Measurements from ENCODE around the gene GCSAM.

GCSAM gene

DNA sequence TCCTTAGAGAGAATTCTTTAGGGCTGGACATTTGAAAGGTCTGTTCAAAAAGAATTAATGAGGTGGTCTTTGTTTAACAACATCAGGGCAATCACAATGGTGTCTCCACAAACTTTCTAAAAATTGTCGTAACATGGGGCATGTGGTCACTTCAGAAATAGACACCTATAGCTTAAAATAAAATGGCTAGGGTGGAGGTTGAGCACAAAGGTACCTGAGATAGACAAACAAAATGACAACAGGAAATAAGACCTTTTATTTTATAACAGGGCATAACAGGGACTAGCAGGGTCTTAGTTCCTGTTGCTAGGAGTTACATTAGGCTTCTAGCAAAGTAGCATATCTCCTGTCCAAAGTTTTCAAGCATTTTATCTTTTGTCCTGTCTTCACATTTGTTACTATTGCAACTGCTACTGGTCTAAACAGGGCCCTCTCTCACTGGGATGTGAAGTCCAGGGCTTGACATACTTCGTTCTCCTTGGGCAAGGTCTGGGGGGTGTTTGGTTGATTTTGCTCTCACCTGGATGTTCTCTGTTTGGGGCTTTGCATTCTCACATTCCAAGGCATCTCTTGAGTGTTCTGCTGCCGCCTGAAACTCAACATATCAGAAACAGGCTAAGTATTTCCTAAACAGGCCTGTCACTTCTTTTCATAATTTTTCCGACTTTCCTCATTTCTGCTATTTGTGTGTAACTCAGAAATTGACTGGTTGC lies 3.0 kb downstream of the GCSAM start:
- no peak for DNase-seq (ENCODE audit: low read depth)

DNA sequence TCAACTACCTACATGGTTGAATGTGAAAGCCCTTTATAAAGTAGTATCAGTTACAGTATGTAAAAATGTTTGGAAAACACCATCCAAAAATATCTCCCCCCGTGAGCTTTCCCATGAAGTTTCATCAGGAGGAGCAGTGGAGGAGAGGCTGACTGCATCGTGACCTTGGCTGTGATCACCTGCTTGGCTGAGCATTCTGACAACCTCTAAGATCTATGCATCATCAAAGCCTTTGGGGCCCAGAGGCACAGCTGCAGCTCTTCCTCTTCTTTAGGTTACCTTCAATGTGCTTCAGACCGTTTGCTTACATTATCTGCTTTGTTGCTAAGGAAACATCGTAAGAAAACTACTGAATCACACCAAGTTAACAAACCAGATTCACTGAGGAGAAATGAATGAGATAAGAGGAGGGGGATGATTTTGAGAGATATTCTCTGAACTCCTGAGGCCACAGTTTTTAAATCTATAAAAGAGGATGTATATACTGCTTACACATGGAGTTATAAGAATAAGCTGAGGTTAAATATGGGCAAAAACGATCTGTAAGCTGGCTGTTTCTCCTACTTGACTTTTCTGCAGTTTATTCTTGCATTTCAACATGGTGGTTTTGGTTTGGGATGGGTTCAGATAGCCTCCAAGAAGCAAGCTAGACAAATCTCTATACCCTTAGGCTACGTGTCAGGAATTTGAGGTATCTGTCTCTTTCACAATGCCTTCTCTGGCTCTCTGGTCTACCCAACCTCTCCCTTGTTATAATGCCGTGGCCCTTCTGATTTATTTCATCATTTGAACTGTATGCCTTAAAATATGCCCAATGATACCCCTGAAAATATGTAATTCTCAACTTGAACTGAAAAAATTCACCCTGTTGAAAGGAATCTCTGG lies 4.0 kb downstream of the GCSAM start:
- DNase-seq (ENCODE audit: low read depth) = no peak

DNA sequence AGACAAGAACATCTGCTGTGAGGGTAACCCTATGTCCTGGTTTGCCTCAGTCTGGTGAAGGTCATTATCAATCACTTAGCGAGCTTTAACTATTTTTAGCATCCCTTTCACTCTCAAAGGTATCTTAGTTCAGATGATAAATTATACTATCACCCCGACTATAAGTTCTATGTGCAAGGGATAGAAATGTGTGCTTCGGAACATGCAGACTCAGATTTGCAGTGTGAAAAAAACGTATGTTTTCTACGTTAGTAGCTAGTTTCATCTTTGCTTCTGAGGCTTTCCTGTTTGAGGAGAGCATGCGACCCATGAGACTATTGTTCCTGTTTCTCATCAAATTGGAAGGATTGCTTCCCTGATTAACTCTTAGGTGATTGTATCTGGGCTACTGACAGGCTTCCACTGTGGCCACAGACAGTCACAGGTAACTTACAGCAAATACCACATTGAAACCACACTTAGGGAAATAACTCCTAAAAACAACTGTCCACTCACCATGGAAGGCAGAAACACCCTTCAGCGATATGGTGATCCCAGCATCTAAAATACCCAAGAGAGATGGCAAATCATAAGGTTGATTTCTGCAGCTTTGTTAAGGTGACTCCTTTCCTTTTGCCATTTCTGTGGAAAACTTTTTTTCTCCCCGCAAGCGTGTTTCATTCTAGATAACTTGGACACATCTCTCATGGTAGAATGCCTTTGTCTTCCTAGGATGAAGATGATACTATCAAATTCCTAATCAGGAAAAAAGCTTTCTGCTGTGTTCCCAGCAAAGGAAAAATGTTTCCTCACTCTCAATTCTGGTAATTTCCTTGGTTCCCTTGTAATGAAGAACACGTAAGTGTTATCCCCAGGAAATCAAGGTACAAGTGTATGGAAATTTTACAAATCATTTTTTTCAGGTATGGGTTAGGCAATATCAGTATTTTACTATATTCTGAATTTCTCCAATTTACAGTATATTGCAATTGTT lies 5.2 kb downstream of the GCSAM start:
- no peak for DNase-seq (ENCODE audit: low read depth)

DNA sequence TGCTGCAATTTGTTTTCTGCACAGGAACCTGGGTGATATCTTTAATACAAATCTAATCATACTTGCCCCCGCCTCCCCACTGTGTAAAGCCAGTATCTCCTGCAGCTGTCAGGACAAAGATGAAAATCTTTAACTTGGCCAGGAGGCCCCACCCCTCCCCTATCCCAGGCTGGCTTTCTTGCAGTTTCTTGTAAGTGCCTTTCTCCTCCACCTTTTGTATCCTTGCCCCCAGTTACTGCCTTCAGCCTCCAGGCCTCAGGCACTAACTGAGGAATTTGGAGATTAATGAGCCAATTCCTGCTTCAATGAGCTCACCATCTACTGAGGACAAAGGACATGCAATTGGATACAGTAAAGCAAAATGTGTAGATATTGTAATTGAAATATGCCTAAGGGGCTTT lies 6.5 kb downstream of the GCSAM start:
- no peak for DNase-seq (ENCODE audit: low read depth)

DNA sequence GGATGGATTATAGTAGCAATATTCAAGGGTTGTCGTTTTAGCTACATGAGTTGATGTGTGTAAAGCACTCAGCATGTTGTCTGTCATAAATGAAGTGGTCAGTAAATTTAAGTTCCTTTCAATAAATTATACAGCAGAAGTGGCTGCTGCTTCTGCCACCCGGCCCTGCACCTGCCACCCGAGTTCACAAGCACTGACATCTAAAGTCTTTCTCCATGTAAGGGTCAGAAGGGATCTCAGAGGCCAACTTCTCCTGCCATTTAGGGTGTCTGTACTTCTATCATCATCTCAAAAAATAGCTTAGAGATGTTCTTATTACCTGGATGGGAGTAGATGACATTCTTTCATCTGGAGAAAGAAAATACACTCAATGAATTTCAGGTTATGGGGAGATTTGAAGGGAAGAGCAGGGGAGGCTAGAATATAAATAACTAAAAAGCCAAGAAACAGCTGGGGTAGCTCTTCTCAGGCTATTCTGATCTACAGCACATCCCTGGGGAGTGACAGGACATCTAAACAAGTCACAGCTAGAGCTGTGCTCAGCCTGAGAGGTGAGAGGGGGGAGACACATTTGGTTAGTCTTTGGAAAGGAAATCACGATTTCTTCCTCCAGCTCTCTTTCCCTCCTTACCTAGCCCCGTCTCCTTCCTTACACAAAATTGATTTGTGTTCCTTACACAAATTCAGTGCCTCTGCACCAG lies 8.0 kb downstream of the GCSAM start:
- DNase-seq (ENCODE audit: low read depth) = no peak

DNA sequence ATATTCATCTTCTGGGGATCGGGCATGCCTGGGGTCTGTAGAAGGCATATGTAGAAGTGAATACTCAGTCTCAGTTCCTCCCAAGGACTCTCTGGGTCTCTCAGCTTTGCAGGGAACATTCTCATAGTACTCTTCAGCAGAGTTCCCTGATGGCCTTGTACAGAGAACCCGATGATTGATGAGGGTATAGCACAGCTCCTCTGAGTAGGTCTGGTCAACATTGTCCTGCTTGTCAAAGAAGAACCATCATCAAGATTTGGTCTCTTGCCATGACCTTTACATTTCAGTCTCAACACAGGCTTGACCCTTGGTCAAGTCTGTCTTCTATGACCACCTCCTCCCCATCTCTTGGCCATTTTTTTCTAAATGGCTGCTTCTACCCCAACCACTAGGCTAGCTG lies 9.5 kb downstream of the GCSAM start:
- DNase-seq (ENCODE audit: low read depth) = no peak

DNA sequence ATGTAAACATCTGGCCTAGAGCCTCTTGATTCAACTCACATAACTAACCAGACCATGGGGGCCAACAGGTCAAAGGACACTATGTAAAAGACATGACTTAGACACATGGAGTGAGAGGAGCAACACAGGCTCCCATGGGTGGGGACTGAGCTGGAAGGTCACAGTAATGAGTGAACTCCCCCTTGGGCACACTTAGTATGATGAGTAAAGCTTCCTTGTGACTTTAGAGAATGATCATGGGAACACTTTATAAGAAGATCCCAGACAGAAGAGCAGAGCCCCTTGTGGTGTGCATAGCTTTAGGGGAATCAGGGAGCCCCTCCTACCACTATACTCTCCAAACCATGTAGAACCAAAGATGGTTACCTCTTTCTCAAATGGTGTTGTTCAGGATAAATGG lies 10.2 kb downstream of the GCSAM start:
- no peak for DNase-seq (ENCODE audit: low read depth)

DNA sequence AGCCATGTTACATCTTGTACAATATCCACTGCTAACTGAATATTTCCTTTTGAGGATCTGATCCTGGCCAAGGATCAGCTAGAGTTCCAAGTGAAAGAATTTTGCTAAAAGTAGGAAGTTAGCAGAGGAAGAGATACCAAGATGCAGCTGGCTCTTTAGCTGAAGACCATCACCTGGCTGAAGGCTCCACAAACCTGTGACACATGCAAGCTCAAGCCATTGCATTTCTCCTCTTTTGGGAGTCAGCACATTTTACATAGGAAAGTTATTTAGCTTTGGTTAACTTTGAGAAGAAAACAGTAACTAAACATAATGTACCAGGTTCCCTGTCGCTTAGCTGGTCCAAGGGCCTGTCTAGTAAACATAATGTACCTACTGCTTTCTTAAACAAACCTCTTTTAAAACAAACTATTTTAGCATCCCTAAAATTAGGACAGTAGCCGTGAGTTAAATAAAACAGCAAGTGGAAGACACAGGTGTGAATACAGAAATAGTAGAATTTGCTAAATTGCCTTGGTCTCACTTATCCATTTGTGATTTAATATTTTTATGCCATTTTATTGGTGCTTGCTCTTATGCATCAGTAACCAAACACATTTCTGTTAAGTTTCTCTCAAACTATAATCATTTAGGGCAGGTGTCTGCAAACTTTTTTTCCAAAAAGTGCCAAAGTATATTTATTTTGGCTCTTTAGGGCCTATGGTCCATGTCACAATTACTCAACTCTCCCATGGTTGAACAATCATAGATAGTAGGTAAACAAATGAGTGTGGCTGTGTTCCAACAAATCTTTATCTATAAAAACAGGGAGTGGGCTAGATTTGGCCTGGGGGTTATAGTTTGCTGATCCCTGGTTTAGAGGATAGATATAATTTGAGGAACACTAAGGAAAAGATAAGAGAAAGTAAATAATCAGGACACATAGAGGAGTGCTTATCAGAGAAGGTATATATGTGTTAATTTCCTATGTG lies 11.2 kb downstream of the GCSAM start:
- no peak for DNase-seq (ENCODE audit: low read depth)

DNA sequence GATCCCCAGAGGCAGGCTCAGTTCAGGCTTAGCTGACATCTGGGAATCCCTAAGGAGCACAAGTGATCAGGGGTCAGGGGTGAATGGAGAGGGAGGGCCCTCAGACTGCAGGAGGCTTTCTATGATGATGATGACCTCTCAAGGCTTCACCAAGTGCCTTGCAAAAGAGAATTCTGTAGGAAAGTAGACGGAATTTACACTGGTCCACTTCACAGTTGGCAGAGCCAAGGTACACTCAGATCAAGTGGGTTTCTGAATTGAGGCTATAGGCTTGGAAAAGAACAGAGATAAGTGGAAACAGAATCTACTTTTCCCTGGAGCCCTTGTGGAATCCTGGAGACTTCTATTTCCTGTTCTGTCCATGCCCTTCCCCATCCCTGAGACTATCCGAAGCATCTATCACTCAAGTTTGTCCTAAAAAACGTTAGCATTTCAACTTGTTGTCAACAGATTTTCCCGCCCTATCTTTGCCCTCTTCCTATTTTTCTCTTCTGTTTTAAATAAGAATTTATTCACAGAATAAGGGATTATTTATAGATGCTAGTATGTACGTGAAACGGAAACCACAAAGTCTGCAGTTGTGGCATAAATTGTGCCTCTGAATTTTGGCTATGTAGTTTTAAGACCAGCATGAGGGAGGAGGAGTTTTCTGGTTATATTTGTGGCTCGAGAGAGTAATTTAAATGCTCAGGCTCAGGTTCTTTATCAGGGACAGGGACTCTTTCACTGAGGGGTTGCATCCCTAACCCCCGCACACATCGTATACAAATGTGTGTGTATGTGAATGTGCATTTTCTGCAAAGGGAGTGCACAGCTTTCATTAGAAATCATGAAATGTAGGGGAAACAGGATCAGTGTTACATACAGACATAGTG lies 12.8 kb downstream of the GCSAM start:
- no peak for DNase-seq (ENCODE audit: low read depth)

DNA sequence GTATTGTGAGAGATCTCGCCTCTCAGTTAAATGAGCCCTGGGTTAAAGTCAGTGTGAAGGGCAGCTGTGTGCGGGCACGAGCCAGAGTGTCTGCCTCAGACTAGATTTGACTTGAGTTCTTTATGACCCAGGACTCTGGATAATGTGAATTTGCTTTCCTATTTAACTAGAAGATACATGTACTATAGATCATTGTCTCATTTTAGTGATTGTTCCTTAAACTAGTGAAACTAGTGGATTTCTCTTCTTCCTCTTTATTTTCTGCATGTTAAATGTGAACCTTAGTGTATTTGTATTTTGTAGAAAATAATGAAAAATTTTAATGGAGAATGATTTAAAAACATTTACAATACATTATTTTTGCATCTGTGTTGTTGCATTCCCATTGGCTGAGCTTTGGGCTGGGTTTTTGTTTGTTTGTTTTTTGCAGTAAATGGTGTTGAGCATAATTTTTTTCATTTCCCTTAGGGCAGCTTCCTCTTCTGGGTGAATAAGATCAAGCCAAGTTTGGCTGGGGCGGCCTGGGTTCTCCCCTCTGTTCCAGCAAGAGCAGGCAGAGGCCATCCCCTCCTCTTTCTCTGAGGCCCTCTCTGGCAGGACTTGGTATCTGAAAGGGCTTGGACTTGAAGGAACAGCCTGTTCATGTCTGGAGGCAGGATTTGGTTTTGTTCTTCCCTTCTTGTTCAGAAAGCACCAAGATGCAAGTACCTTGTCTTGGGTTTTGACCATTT lies 15.0 kb downstream of the GCSAM start:
- no peak for DNase-seq (ENCODE audit: low read depth)

DNA sequence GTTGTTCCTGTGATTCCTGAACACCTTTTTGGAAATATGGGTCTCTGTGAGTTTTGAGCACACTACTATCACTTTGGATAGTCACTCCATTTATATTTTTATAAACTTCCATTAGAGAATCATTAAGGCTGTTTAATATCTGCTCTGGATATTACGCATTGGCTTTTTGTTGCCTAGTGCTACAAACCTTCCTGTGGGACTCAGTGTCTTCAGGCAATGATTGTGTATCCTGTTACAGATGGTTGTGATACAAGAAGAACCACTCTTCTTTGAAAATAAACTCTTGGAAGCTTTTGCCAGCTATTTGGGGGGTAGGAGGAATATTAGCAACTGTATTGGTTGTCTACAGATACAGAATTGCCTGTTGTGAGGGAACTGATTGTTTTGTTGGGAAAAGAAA lies 15.6 kb downstream of the GCSAM start:
- no peak for DNase-seq (ENCODE audit: low read depth)

DNA sequence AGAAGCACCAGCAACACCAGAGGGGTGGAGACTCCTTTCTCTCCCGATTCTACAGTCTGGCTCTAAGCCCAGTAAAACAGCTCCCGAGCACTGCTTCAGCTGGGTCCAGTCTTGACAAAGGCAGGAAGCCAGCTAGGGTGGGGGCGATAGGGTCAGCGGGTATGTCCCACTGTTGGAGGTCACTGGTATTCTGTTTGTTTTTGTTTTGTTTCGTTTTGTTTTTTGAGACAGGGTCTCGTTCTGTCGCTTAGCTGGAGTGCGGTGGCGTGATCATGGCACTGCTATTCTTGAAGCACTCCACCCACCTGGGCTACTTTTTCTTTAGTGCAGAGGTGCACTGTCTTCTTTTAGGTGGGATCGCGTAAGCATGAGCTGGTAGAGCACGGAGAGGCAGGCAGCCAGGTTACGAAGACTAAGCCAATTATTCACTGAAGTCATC lies 16.3 kb downstream of the GCSAM start:
- DNase-seq (ENCODE audit: low read depth) = no peak

DNA sequence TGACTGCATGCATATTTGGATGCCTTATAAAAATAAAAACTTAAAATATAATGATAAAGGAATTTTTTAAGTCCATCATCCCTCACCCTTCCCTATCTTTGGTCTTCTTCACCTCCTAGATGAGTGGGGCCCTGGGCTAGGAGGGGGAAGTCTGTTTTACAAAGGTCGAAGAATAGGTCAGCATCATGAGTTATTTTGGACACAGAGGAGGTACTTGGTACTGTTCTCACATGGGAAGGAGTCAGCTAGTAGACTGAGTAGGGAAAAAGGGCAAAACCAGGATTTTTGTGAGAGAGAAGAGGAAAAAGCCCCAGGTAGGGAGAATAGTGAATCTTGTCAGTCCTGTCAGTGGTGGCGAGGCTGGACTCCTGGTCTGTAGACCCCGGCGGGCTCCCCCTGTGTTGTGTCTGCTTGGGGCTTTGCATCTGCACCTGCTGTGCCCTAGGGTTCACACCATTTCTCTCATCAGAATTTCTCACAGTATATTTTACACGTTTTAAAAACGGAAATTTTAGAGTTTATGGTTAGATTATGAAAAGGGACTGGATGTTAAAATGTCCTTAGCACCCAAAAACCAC lies 17.2 kb downstream of the GCSAM start:
- DNase-seq (ENCODE audit: low read depth) = no peak

DNA sequence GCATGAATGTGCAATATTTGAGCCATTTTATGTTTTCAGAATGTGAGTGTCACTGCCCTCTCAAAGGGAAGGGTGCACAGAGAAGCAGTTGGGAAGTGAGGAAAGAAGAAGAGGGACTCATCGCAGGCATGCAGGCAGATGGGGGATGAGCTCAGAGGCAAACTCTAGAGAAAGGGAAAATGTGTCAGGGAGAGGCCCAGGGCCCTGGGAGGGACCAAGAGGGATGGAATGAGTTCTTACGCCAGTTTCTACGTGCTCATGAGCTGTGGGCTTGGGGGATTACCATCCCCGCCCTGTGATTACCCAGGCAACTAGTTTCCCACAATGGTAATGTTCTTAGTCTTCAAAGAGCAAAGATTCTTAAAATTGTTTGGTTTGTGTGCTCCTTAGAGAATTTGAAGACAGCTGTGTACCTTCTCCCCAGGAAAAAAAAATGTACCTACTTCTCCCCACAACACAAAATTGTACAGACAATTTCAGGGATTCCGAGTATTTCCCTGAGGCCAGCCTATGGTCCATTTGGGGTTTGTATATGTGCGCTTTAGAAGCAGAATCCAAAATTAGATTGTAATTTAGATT lies 17.8 kb downstream of the GCSAM start:
- DNase-seq (ENCODE audit: low read depth) = no peak

DNA sequence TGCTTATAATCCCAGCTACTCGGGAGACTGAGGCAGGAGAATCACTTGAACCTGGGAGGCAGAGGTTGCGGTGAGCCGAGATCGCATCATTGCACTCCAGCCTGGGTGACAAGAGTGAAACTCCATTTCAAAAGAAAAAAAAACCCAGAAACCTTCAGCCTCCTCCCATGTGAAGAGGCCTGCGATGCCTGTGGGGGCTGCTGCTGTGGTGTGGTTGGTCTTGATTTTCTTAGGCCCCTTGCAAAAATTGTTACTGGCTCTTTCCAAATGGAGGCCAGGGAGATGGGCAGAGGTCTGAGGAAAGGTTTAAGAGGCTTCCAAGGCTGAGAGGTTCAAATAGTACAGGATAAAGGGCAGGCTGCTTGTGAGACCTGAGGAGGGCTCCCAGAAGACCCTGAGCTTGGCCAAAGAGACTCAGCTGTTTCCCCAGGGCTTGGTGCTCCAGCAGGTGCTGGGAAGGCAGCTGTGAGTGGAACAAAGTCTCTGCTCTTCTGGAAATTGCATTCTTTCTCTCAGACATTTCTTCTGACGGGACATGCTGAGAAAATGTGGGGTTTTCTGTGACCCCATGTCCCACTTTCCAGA lies 18.4 kb downstream of the GCSAM start:
- no peak for DNase-seq (ENCODE audit: low read depth)

DNA sequence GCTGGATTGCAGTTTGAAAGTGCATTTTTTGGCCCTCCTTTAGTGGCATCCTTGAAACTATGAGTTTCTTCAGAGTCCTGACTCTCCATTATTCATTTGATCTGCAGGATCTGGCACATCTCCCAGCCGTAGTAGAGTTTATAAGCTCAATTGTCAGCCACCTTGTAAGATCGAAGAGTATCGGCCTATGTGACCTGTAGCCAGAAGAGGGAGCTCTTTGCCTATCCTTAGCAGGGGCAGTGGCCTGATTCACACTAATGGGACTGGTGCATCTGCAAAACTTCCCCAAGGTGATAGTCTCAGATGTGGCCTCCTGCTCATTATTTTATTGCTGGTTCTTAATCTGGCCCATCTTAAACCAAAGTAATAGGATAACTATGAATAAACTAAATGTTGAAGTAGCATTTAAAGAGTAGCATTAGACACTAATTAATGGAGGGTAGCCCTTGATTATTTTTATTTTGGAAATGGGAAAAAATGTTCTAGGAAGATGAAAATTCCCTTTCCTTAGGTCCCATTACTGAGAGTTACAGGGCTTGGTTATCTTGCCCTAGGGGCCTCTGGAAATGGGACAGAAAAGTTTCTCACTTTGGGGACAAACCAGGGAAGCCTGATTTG lies 21.2 kb downstream of the GCSAM start:
- no peak for DNase-seq (ENCODE audit: low read depth)

DNA sequence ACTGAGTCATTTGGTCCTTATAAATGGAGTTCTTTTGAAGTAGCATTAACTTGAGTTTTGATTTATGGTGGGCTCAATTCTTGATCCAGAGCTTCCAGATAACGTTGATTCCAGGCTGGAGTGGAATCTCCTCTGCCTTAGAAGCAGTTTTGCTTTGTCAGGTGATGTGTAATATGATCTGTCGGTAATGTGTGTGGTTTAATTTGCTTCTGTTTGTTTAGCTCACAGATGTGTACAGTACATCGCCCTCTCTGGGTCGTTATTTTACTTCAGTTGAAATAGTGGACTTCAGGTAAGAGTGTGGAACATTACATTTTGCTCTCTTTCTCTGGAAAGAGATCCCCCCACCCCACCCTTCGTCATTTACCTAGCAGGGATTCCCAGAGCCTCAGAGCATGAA lies 23.7 kb downstream of the GCSAM start:
- DNase-seq (ENCODE audit: low read depth) = no peak
